ENCODE measurements around the gene ZC3HAV1.

- TF ChIP-seq EZH2phosphoT487 (IDR thresholded peaks at IDR 0.05; ENCODE audit: low read length) (no peak), CTCF (IDR thresholded peaks at IDR 0.05; ENCODE audit: low read length) (no peak)
Measured at GRCh38 chr7:139072796-139073195, 36.7 kb downstream of the ZC3HAV1 start.

Measured in MM.1S (cell line).